ENCODE data around the gene LRRIQ1. TPM values are rescaled to one million over a fixed set of nuclear protein-coding genes. Genes with fewer than 3 reads are reported as not detected.

Gene LRRIQ1
- total RNA-seq, 2 experiments from 2014 or later: not detected

- Histone ChIP-seq H3K4me1 (ENCODE audit: insufficient read depth, low read length, poor library complexity, severe bottlenecking) (no peaks in the 10 kb centered on the region), H2AFZ (ENCODE audit: low read length) (no peak overlapping the region), H3K79me2 (ENCODE audit: insufficient read depth, low read depth, low read length) (no peaks in the 10 kb centered on the region), H3K9me2 (ENCODE audit: insufficient read depth, low read length) (no peaks in the 10 kb centered on the region), H3K9me3 (ENCODE audit: low read length) (no peaks in the 10 kb centered on the region), H3K36me3 (ENCODE audit: insufficient read depth, low read length) (no peaks in the 10 kb centered on the region), H3K27ac (ENCODE audit: low read depth, low read length, poor library complexity, severe bottlenecking) (no peak overlapping the region), H3K4me3 (ENCODE audit: low read depth, low read length, poor library complexity, severe bottlenecking) (no peak overlapping the region), H3K4me2 (ENCODE audit: low read length) (no peak overlapping the region), H4K20me1 (ENCODE audit: insufficient read depth, low read length) (no peaks in the 10 kb centered on the region)
- intact Hi-C loops (cut with micrococcal nuclease; ENCODE audit: unreplicated experiment): no loop called here
- TF ChIP-seq EZH2phosphoT487 (IDR thresholded peaks at IDR 0.05; ENCODE audit: borderline replicate concordance, low read depth, low read length) (no peak), CTCF (conservative IDR thresholded peaks at IDR 0.05; ENCODE audit: low read length) (no peak)
- DNase-seq (ENCODE audit: low spot score): no peak
- BruUV-seq (replicated peaks): no TSS peak
- ChIA-PET CTCF (ENCODE audit: unreplicated experiment) (no interaction called here), POLR2A (no interaction called here)
Measured at GRCh38 chr12:85092814-85093370, 56.7 kb downstream of the LRRIQ1 start.

GRCh38 chr12:85095501-85095900 is 59.4 kb downstream of the LRRIQ1 start:
- Histone ChIP-seq H3K79me2 (ENCODE audit: insufficient read depth, low read depth, low read length) (no peaks in the 10 kb centered on the region), H3K36me3 (ENCODE audit: insufficient read depth, low read length) (no peaks in the 10 kb centered on the region), H3K9me2 (ENCODE audit: insufficient read depth, low read length) (no peaks in the 10 kb centered on the region), H3K27ac (ENCODE audit: low read depth, low read length, poor library complexity, severe bottlenecking) (no peak overlapping the region), H4K20me1 (ENCODE audit: insufficient read depth, low read length) (no peaks in the 10 kb centered on the region), H3K4me3 (ENCODE audit: low read depth, low read length, poor library complexity, severe bottlenecking) (no peak overlapping the region), H3K4me1 (ENCODE audit: insufficient read depth, low read length, poor library complexity, severe bottlenecking) (no peaks in the 10 kb centered on the region), H2AFZ (ENCODE audit: low read length) (no peak overlapping the region), H3K9me3 (ENCODE audit: low read length) (no peaks in the 10 kb centered on the region), H3K4me2 (ENCODE audit: low read length) (no peak overlapping the region)
- POLR2A ChIA-PET: no interaction called here
- intact Hi-C loops (cut with micrococcal nuclease; ENCODE audit: unreplicated experiment): no loop called here
- no peak for DNase-seq (ENCODE audit: low spot score)
- no TSS peak for BruUV-seq (replicated peaks)
- TF ChIP-seq CTCF (conservative IDR thresholded peaks at IDR 0.05; ENCODE audit: low read length) (no peak), EZH2phosphoT487 (IDR thresholded peaks at IDR 0.05; ENCODE audit: borderline replicate concordance, low read depth, low read length) (no peak)
- CTCF ChIA-PET (ENCODE audit: unreplicated experiment): no interaction called here

- H2AFZ ChIP-seq (ENCODE audit: low read length): no peak overlapping the region
- H3K27ac ChIP-seq (ENCODE audit: low read depth, low read length, poor library complexity, severe bottlenecking): no peak overlapping the region
- intact Hi-C loops (cut with micrococcal nuclease; ENCODE audit: unreplicated experiment): no loop called here
- ChIA-PET POLR2A (interaction anchor here (0.6 kb wide), 1 partner anchor 1275 kb away, joined by 3 read pairs; no protein-coding TSS in a partner anchor), CTCF (ENCODE audit: unreplicated experiment) (no interaction called here)
- TF ChIP-seq EZH2phosphoT487 (IDR thresholded peaks at IDR 0.05; ENCODE audit: borderline replicate concordance, low read depth, low read length): no peak
- TF ChIP-seq CTCF (conservative IDR thresholded peaks at IDR 0.05; ENCODE audit: low read length): no peak
- H3K36me3 ChIP-seq (ENCODE audit: insufficient read depth, low read length): no peaks in the 10 kb centered on the region
- H3K4me1 ChIP-seq (ENCODE audit: insufficient read depth, low read length, poor library complexity, severe bottlenecking): no peaks in the 10 kb centered on the region
- H3K9me3 ChIP-seq (ENCODE audit: low read length): no peaks in the 10 kb centered on the region
- BruUV-seq (replicated peaks): no TSS peak
- no peak for DNase-seq (ENCODE audit: low spot score)
- no peaks in the 10 kb centered on the region for H3K79me2 ChIP-seq (ENCODE audit: insufficient read depth, low read depth, low read length)
- no peaks in the 10 kb centered on the region for H3K9me2 ChIP-seq (ENCODE audit: insufficient read depth, low read length)
- H3K4me2 ChIP-seq (ENCODE audit: low read length): no peak overlapping the region
- no peak overlapping the region for H3K4me3 ChIP-seq (ENCODE audit: low read depth, low read length, poor library complexity, severe bottlenecking)
- no peaks in the 10 kb centered on the region for H4K20me1 ChIP-seq (ENCODE audit: insufficient read depth, low read length)
Measured at GRCh38 chr12:85130646-85131045, 94.5 kb downstream of the LRRIQ1 start.
